ENCODE measurements around the gene SLX4. TPM values are rescaled to one million over a fixed set of nuclear protein-coding genes. Genes with fewer than 3 reads are reported as not detected.

The SLX4 gene
- total RNA-seq, 1 experiment from 2014 or later = 15.5 TPM

DNA sequence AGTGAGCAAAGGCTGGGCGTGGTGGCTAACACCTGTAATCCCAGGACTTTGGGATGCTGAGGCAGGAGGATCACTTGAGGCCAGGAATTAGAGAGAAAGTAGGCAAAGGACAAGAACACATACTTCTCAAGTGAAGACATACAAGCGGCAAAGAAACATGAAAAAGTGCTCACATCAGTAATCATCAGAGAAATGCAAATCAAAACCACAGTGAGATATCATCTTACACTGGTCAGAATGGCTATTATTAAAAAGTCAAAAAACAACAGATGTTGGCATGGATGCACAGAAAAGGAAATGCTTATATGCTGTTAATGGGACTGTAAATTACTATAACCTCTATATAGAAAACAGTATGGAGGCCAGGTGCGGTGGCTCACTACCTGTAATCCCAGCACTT lies 12.2 kb upstream of the SLX4 start:
- ATAC-seq (no peak), DNase-seq (ENCODE audit: low read depth, low spot score) (no peak)
- no peak for TF ChIP-seq SIN3A (IDR thresholded peaks at IDR 0.05; ENCODE audit: borderline replicate concordance, insufficient read depth, low read depth, low read length)
- no peak for TF ChIP-seq TCF7L2 (IDR thresholded peaks at IDR 0.05; ENCODE audit: low read depth, low read length)
- TF ChIP-seq POLR2AphosphoS5 (IDR thresholded peaks at IDR 0.05; ENCODE audit: low read depth, low read length) = no peak
- TF ChIP-seq, protein P1, sequence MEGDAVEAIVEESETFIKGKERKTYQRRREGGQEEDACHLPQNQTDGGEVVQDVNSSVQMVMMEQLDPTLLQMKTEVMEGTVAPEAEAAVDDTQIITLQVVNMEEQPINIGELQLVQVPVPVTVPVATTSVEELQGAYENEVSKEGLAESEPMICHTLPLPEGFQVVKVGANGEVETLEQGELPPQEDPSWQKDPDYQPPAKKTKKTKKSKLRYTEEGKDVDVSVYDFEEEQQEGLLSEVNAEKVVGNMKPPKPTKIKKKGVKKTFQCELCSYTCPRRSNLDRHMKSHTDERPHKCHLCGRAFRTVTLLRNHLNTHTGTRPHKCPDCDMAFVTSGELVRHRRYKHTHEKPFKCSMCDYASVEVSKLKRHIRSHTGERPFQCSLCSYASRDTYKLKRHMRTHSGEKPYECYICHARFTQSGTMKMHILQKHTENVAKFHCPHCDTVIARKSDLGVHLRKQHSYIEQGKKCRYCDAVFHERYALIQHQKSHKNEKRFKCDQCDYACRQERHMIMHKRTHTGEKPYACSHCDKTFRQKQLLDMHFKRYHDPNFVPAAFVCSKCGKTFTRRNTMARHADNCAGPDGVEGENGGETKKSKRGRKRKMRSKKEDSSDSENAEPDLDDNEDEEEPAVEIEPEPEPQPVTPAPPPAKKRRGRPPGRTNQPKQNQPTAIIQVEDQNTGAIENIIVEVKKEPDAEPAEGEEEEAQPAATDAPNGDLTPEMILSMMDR (IDR thresholded peaks at IDR 0.05) = no peak
- TF ChIP-seq, protein P2, sequence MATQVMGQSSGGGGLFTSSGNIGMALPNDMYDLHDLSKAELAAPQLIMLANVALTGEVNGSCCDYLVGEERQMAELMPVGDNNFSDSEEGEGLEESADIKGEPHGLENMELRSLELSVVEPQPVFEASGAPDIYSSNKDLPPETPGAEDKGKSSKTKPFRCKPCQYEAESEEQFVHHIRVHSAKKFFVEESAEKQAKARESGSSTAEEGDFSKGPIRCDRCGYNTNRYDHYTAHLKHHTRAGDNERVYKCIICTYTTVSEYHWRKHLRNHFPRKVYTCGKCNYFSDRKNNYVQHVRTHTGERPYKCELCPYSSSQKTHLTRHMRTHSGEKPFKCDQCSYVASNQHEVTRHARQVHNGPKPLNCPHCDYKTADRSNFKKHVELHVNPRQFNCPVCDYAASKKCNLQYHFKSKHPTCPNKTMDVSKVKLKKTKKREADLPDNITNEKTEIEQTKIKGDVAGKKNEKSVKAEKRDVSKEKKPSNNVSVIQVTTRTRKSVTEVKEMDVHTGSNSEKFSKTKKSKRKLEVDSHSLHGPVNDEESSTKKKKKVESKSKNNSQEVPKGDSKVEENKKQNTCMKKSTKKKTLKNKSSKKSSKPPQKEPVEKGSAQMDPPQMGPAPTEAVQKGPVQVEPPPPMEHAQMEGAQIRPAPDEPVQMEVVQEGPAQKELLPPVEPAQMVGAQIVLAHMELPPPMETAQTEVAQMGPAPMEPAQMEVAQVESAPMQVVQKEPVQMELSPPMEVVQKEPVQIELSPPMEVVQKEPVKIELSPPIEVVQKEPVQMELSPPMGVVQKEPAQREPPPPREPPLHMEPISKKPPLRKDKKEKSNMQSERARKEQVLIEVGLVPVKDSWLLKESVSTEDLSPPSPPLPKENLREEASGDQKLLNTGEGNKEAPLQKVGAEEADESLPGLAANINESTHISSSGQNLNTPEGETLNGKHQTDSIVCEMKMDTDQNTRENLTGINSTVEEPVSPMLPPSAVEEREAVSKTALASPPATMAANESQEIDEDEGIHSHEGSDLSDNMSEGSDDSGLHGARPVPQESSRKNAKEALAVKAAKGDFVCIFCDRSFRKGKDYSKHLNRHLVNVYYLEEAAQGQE (IDR thresholded peaks at IDR 0.05; ENCODE audit: insufficient read depth in 1 of 2, low read depth in 2 of 2, low read length in 1 of 2) = no peak
- intact Hi-C loops (cut with micrococcal nuclease; ENCODE audit: unreplicated experiment) = no loop called here
- H3K36me3 ChIP-seq (ENCODE audit: control insufficient read depth, insufficient read depth, low read length) = no peaks in the 10 kb centered on the region
- CTCF ChIA-PET = no interaction called here
- no peaks in the 10 kb centered on the region for H3K4me1 ChIP-seq (ENCODE audit: control insufficient read depth, insufficient read depth, low read length)
- BruUV-seq (replicated peaks) = no TSS peak
- in situ Hi-C loops (cut with HindIII; ENCODE audit: low pct_unique_long_range_greater_than_20kb, low sequenced_read_pairs) = no loop called here
- H3K4me3 ChIP-seq (ENCODE audit: low read depth in 2 of 2, low read length in 2 of 2) = no peak overlapping the region
- H3K27me3 ChIP-seq (ENCODE audit: control insufficient read depth, insufficient read depth, low read length) = no peaks in the 10 kb centered on the region
- H3K27ac ChIP-seq (ENCODE audit: low read length) = no peak overlapping the region
- POLR2A ChIA-PET = no interaction called here
- H3K9me3 ChIP-seq (ENCODE audit: control insufficient read depth, insufficient read depth, low read depth, low read length) = no peaks in the 10 kb centered on the region

DNA sequence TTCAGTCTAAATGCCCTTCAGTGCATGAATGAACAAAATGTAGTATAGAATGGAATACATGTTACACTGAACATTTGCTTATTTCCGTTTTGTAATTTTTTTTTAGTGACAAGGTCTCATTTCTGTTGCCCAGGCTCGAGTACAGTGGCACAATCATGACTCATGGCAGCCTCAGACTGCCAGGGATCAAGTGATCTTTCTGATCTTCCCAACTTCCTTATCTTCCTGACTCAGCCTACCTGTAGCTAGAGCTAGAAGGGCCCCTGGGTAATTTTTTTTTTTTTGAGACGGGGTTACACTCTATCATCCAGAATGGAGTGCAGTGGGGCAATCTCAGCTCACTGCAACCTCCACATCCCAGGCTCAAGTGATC lies 7.3 kb upstream of the SLX4 start:
- Histone ChIP-seq H3K27ac (ENCODE audit: low read length) (no peak overlapping the region), H3K27me3 (ENCODE audit: control insufficient read depth, insufficient read depth, low read length) (no peaks in the 10 kb centered on the region), H3K9me3 (ENCODE audit: control insufficient read depth, insufficient read depth, low read depth, low read length) (no peaks in the 10 kb centered on the region), H3K4me1 (ENCODE audit: control insufficient read depth, insufficient read depth, low read length) (no peaks in the 10 kb centered on the region), H3K4me3 (ENCODE audit: low read depth in 2 of 2, low read length in 2 of 2) (no peak overlapping the region), H3K36me3 (ENCODE audit: control insufficient read depth, insufficient read depth, low read length) (0 out of 2 replicates have a peak, but pooled peaks cover 3% of the 10 kb centered on the region)
- DNase-seq (ENCODE audit: low read depth, low spot score) (no peak), ATAC-seq (no peak)
- ChIA-PET CTCF (no interaction called here), POLR2A (no interaction called here)
- intact Hi-C loops (cut with micrococcal nuclease; ENCODE audit: unreplicated experiment) (no loop called here), in situ Hi-C loops (cut with HindIII; ENCODE audit: low pct_unique_long_range_greater_than_20kb, low sequenced_read_pairs) (no loop called here)
- no peak for TF ChIP-seq POLR2AphosphoS5 (IDR thresholded peaks at IDR 0.05; ENCODE audit: low read depth, low read length)
- TF ChIP-seq, protein P1 (IDR thresholded peaks at IDR 0.05) = no peak
- TF ChIP-seq, protein P2 (IDR thresholded peaks at IDR 0.05; ENCODE audit: insufficient read depth in 1 of 2, low read depth in 2 of 2, low read length in 1 of 2) = no peak
- TF ChIP-seq SIN3A (IDR thresholded peaks at IDR 0.05; ENCODE audit: borderline replicate concordance, insufficient read depth, low read depth, low read length) = no peak
- TF ChIP-seq TCF7L2 (IDR thresholded peaks at IDR 0.05; ENCODE audit: low read depth, low read length) = no peak
- no TSS peak for BruUV-seq (replicated peaks)
